Activated CD8-positive, alpha-beta T cell treated with anti-CD3 and anti-CD28 coated beads for 36 hours (primary cell): ENCODE results near the gene DOP1B. TPM values are rescaled to one million over a fixed set of nuclear protein-coding genes. Genes with fewer than 3 reads are reported as not detected.
A peak's percentile ranks its signal among the peaks of the same experiment; 100 is the strongest.
"Not testable (repeated sequence)": the region's sequence is repeated elsewhere in the genome, so short reads cannot be mapped to it uniquely, and the experiment has no call there.

Experiments
- ATAC-seq: fragments of 200-7000 bp; cut with Tn5 transposase; one replicate; pipeline ENCODE4 v1.10.0; 2021; ENCODE audit warnings: mild to moderate bottlenecking, moderate library complexity
- CTCF ChIA-PET: fragments of 350-600 bp; sonication (Branson Sonifier 250); formaldehyde crosslinking; loops from one replicate; lab custom pipeline; 2021; ENCODE audit warnings: antibody characterized with exemption; lab: Charles Lee
- POLR2A ChIA-PET: fragments of 350-600 bp; sonication (Branson Sonifier 250); formaldehyde crosslinking; loops from one replicate; lab custom pipeline; 2021; ENCODE audit warnings: antibody characterized with exemption; lab: Charles Lee
- DNase-seq: peaks from one replicate; pipeline ENCODE4 v3.0.0-alpha.2; 2020
- H3K27ac Mint-ChIP-seq: one replicate; pipeline ENCODE4 v1.8.0; 2021; ENCODE audit warnings: mild to moderate bottlenecking, mixed read lengths
- H3K27me3 Mint-ChIP-seq: one replicate; pipeline ENCODE4 v1.8.0; 2021; ENCODE audit warnings: mixed read lengths
- H3K36me3 Mint-ChIP-seq: one replicate; pipeline ENCODE4 v1.8.0; 2021; ENCODE audit warnings: low read depth, mixed read lengths
- H3K4me1 Mint-ChIP-seq: one replicate; pipeline ENCODE4 v1.8.0; 2021; ENCODE audit warnings: low read depth, mixed read lengths
- H3K4me3 Mint-ChIP-seq: one replicate; pipeline ENCODE4 v1.8.0; 2021; ENCODE audit warnings: mild to moderate bottlenecking, moderate library complexity, mixed read lengths
- H3K9me3 Mint-ChIP-seq: one replicate; pipeline ENCODE4 v1.8.0; 2021; ENCODE audit warnings: mixed read lengths
- intact Hi-C: fragments of 100-400 bp; cut with micrococcal nuclease; formaldehyde crosslinking; loops from one replicate; pipeline ENCODE4 v1.10.0; 2022
- total RNA-seq, 2 experiments: library from RNA; stranded (reverse); gene quantifications; one replicate each; pipeline ENCODE4 v1.2.3, GENCODE V29; 2021
- TF ChIP-seq, protein P1 (sequence below): fragments of 200-600 bp; IDR thresholded peaks from one replicate; pipeline ENCODE4 v1.8.0; 2022; ENCODE audit warnings: antibody characterized with exemption, mild to moderate bottlenecking

The DOP1B gene
- total RNA-seq, 2 experiments from 2014 or later, result 14.3 to 15.2 TPM

DNA sequence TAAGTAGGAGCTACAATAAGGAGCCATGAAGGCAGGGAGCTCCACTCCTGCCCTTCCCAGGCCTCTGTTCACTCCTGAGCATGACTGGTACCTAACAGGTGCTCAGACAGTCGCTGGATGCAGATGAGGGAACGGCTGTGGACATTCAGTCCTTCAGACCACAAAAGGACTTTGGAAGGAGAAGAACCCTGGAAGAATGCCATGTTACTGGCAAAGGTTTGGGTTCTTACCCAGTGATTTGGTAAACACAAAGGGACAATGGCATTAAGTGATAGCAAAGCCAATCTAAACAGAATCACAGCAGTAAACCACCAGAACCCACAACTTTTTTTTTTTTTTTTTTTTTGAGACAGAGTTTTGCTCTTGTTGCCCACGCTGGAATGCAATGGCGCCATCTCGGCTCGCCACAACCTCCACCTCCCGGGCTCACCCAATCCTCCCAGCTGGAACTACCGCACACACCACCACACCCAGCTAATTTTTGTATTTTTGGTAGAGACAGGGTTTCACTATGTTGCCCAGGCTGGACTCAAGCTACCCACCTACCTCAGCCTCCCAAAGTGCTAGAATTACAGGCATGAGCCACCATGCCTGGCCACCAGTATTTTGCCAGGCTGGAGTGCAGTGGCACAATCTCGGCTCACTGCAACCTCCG, 29.2 kb upstream of the DOP1B start:
- H3K4me3 Mint-ChIP-seq, result no peak overlapping the region
- intact Hi-C loops, result no loop called here
- TF ChIP-seq, protein P1, sequence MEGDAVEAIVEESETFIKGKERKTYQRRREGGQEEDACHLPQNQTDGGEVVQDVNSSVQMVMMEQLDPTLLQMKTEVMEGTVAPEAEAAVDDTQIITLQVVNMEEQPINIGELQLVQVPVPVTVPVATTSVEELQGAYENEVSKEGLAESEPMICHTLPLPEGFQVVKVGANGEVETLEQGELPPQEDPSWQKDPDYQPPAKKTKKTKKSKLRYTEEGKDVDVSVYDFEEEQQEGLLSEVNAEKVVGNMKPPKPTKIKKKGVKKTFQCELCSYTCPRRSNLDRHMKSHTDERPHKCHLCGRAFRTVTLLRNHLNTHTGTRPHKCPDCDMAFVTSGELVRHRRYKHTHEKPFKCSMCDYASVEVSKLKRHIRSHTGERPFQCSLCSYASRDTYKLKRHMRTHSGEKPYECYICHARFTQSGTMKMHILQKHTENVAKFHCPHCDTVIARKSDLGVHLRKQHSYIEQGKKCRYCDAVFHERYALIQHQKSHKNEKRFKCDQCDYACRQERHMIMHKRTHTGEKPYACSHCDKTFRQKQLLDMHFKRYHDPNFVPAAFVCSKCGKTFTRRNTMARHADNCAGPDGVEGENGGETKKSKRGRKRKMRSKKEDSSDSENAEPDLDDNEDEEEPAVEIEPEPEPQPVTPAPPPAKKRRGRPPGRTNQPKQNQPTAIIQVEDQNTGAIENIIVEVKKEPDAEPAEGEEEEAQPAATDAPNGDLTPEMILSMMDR, result no peak
- no peaks in the 10 kb centered on the region for H3K27me3 Mint-ChIP-seq
- CTCF ChIA-PET, result interaction anchor here (1.0 to 3.6 kb wide), 4 partner anchors 8 to 77 kb away, joined by 3 to 39 read pairs (median 14); partner anchors contain the start of gene CBR3
- no peak for ATAC-seq
- POLR2A ChIA-PET, result interaction anchor here (1.1 kb wide), 1 partner anchor 14 kb away, joined by 3 read pairs; no protein-coding TSS in a partner anchor
- no peak for DNase-seq
- H3K9me3 Mint-ChIP-seq, result no peaks in the 10 kb centered on the region
- H3K27ac Mint-ChIP-seq, result no peak overlapping the region
- H3K36me3 Mint-ChIP-seq, result no peaks in the 10 kb centered on the region
- peaks cover 24% of the 10 kb centered on the region for H3K4me1 Mint-ChIP-seq

- Mint-ChIP-seq H3K4me3 (no peak overlapping the region), H3K9me3 (no peaks in the 10 kb centered on the region), H3K27ac (no peak overlapping the region), H3K4me1 (peaks cover 24% of the 10 kb centered on the region), H3K36me3 (no peaks in the 10 kb centered on the region), H3K27me3 (no peaks in the 10 kb centered on the region)
- ATAC-seq (no peak), DNase-seq (no peak)
- intact Hi-C loops, result no loop called here
- TF ChIP-seq, protein P1, result no peak
- ChIA-PET CTCF (interaction anchor here (1.0 to 3.6 kb wide), 3 partner anchors 8 to 14 kb away, joined by 3 to 39 read pairs (median 24); partner anchors contain the start of gene CBR3), POLR2A (no interaction called here)
Observed at GRCh38 chr21:36127977-36128376, 28.6 kb upstream of the DOP1B start.

- DNase-seq (no peak), ATAC-seq (no peak)
- Mint-ChIP-seq H3K36me3 (no peaks in the 10 kb centered on the region), H3K27ac (no peak overlapping the region), H3K4me1 (peaks cover 28% of the 10 kb centered on the region), H3K4me3 (peak overlapping the region; percentile 26), H3K27me3 (no peaks in the 10 kb centered on the region), H3K9me3 (no peaks in the 10 kb centered on the region)
- ChIA-PET POLR2A (no interaction called here), CTCF (no interaction called here)
- TF ChIP-seq, protein P1, result no peak
- intact Hi-C loops, result no loop called here
Observed at GRCh38 chr21:36129219-36129618, 27.4 kb upstream of the DOP1B start.

- intact Hi-C loops, result not testable (repeated sequence)
- H3K4me3 Mint-ChIP-seq, result peak overlapping the region; percentile 79
- CTCF ChIA-PET, result interaction anchor here (1.0 kb wide), 1 partner anchor 22 kb away, joined by 3 read pairs; no protein-coding TSS in a partner anchor
Observed at GRCh38 chr21:36130414-36130762, 26.2 kb upstream of the DOP1B start.

DNA sequence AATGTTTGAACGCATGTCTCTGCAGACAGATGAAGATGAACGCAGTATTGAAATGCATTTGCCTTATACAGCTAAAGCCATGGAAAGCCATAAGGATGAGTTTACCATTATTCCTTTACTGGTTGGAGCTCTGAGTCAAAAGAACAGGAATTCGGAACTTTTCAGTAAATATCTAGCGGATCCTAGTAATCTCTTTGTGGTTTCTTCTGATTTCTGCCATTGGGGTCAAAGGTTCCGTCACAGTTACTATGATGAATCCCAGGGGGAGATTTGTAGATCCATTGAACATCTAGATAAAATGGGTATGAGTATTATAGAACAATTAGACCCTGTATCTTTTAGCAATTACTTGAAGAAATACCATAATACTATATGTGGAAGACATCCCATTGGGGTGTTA, 25.8 kb upstream of the DOP1B start:
- ATAC-seq, DNase-seq, H3K27me3 Mint-ChIP-seq, H3K36me3 Mint-ChIP-seq, H3K9me3 Mint-ChIP-seq, intact Hi-C loops: not testable (repeated sequence)
- Mint-ChIP-seq H3K4me1 (peaks cover 29% of the 10 kb centered on the region), H3K4me3 (peak overlapping the region; percentile 79), H3K27ac (peak overlapping the region; percentile 80)
- CTCF ChIA-PET, result interaction anchor here (1.0 kb wide), 1 partner anchor 22 kb away, joined by 3 read pairs; no protein-coding TSS in a partner anchor
- POLR2A ChIA-PET, result interaction anchor here (1.2 kb wide), 1 partner anchor 17 kb away, joined by 3 read pairs; no protein-coding TSS in a partner anchor

More at GRCh38 chr21:36130414-36130762, 26.2 kb upstream of the DOP1B start:
- H3K27ac Mint-ChIP-seq, result peak overlapping the region; percentile 80
- DNase-seq, ATAC-seq, H3K36me3 Mint-ChIP-seq, H3K9me3 Mint-ChIP-seq, H3K27me3 Mint-ChIP-seq: not testable (repeated sequence)
- H3K4me1 Mint-ChIP-seq, result peaks cover 31% of the 10 kb centered on the region
- POLR2A ChIA-PET, result interaction anchor here (1.2 kb wide), 1 partner anchor 16 kb away, joined by 3 read pairs; no protein-coding TSS in a partner anchor

GRCh38 chr21:36132696-36133095, 23.9 kb upstream of the DOP1B start:
- no peaks in the 10 kb centered on the region for H3K9me3 Mint-ChIP-seq
- POLR2A ChIA-PET, result no interaction called here
- DNase-seq, result no peak
- H3K4me1 Mint-ChIP-seq, result peaks cover 32% of the 10 kb centered on the region
- no peak overlapping the region for H3K27ac Mint-ChIP-seq
- peaks cover 3% of the 10 kb centered on the region for H3K36me3 Mint-ChIP-seq
- no peak overlapping the region for H3K4me3 Mint-ChIP-seq
- no peak for ATAC-seq
- intact Hi-C loops, result no loop called here
- H3K27me3 Mint-ChIP-seq, result no peaks in the 10 kb centered on the region
- TF ChIP-seq, protein P1, result no peak
- CTCF ChIA-PET, result interaction anchor here (0.9 to 1.7 kb wide), 4 partner anchors 8 to 18 kb away, joined by 3 to 5 read pairs (median 4); no protein-coding TSS in a partner anchor
